AG10803 (cell line): ENCODE measurements around the gene GPR68.

Experiments used
- DNase-seq: peaks from one replicate; pipeline ENCODE4 v3.0.0; 2010; ENCODE audit warnings: low read depth
- H3K4me3 ChIP-seq: 2 replicates; pipeline ENCODE4 v1.5.1; 2011; ENCODE audit warnings: mild to moderate bottlenecking, low read length, control low read depth
- CTCF ChIP-seq: conservative IDR thresholded peaks from 2 replicates; pipeline ENCODE4 v1.5.1; 2011; ENCODE audit warnings: mild to moderate bottlenecking, low read length, control low read depth, inconsistent platforms

The GPR68 gene

GRCh38 chr14:91220581-91221000 lies 23.9 kb downstream of the GPR68 start:
- no peak for DNase-seq

GRCh38 chr14:91219517-91220389 lies 24.8 kb downstream of the GPR68 start:
- H3K4me3 ChIP-seq, result no peak overlapping the region
- no peak for DNase-seq
- TF ChIP-seq CTCF, result no peak

More at GRCh38 chr14:91220581-91221000, 23.9 kb downstream of the GPR68 start:
- no peak overlapping the region for H3K4me3 ChIP-seq
- TF ChIP-seq CTCF, result no peak

- no peak for TF ChIP-seq CTCF
- DNase-seq, result no peak
- H3K4me3 ChIP-seq, result no peak overlapping the region
Measured at GRCh38 chr14:91218014-91218413, 26.5 kb downstream of the GPR68 start.

- no peak overlapping the region for H3K4me3 ChIP-seq
- TF ChIP-seq CTCF, result no peak
- DNase-seq, result no peak
Measured at GRCh38 chr14:91216731-91217226, 27.7 kb downstream of the GPR68 start.

GRCh38 chr14:91215381-91215780 lies 29.1 kb downstream of the GPR68 start:
- DNase-seq, result no peak
- H3K4me3 ChIP-seq, result no peak overlapping the region
- TF ChIP-seq CTCF, result no peak

- TF ChIP-seq CTCF, result no peak
- H3K4me3 ChIP-seq, result no peak overlapping the region
- DNase-seq, result no peak
Measured at GRCh38 chr14:91214306-91214705, 30.2 kb downstream of the GPR68 start.

GRCh38 chr14:91211017-91211416 lies 33.5 kb downstream of the GPR68 start:
- no peak for DNase-seq
- no peak for TF ChIP-seq CTCF
- no peak overlapping the region for H3K4me3 ChIP-seq
